IMR-90 (cell line): Measurements from ENCODE around the gene IL23R. TPM values are rescaled to one million over a fixed set of nuclear protein-coding genes. Genes with fewer than 3 reads are reported as not detected.

Experiments used
- ATAC-seq: fragments of 200-7000 bp; cut with Tn5 transposase; 2 replicates; pipeline ENCODE4 v1.9.1; 2020; ENCODE audit warnings: low read depth, mild to moderate bottlenecking, moderate library complexity
- BruUV-seq: library from RNA; stranded (reverse); fragments of 400-500 nt; replicated peaks from 2 replicates; lab custom pipeline; 2021; lab: Mats Ljungman, UMichigan
- CTCF ChIA-PET: fragments of 300-600 bp; formaldehyde crosslinking; extraction: SDS; loops from one replicate; lab custom pipeline; 2021; ENCODE audit warnings: antibody characterized with exemption; lab: Yijun Ruan, JAX
- POLR2A ChIA-PET: fragments of 300-600 bp; sonication (Branson Sonifier 250); formaldehyde crosslinking; loops from one replicate; lab custom pipeline; 2022; ENCODE audit warnings: antibody characterized with exemption; ENCODE audit not compliant: unreplicated experiment; lab: Charles Lee
- DNase-seq: peaks from one replicate; pipeline ENCODE4 v3.0.0; 2013
- H2AFZ ChIP-seq: replicated peaks from 2 replicates; pipeline ENCODE3; 2013; ENCODE audit warnings: low read length, mild to moderate bottlenecking; ENCODE audit not compliant: poor library complexity
- H2AK5ac ChIP-seq: 2 replicates; pipeline ENCODE4 v1.6.1; 2013; ENCODE audit warnings: low read depth, low read length, inconsistent platforms
- H2AK9ac ChIP-seq: replicated peaks from 2 replicates; pipeline ENCODE3; 2013; ENCODE audit warnings: mild to moderate bottlenecking, low read depth, low read length, moderate library complexity; ENCODE audit not compliant: poor library complexity
- H2BK120ac ChIP-seq: 2 replicates; pipeline ENCODE4 v1.6.1; 2013; ENCODE audit warnings: low read depth, low read length, inconsistent platforms
- H2BK15ac ChIP-seq: 3 replicates; pipeline ENCODE4 v1.6.1; 2013; ENCODE audit warnings: low read depth, low read length, inconsistent platforms
- H2BK20ac ChIP-seq: 2 replicates; pipeline ENCODE4 v1.6.1; 2013; ENCODE audit warnings: low read depth, mild to moderate bottlenecking, inconsistent platforms, low read length, moderate library complexity
- H2BK5ac ChIP-seq: 2 replicates; pipeline ENCODE4 v1.6.1; 2013; ENCODE audit warnings: mild to moderate bottlenecking, low read depth, low read length, inconsistent platforms; ENCODE audit not compliant: poor library complexity, severe bottlenecking
- H3K14ac ChIP-seq: replicated peaks from 2 replicates; pipeline ENCODE4 v1.6.1; 2013; ENCODE audit warnings: low read depth, low read length, inconsistent platforms
- H3K18ac ChIP-seq: 2 replicates; pipeline ENCODE4 v1.6.1; 2013; ENCODE audit warnings: low read depth, low read length, control low read depth
- H3K23ac ChIP-seq: 2 replicates; pipeline ENCODE4 v1.6.1; 2013; ENCODE audit warnings: low read depth, low read length, inconsistent platforms
- H3K27ac ChIP-seq: 2 replicates; pipeline ENCODE4 v1.5.1; 2013; ENCODE audit warnings: mild to moderate bottlenecking, control low read depth, low read length; ENCODE audit not compliant: insufficient read depth
- H3K27me3 ChIP-seq: 2 replicates; pipeline ENCODE4 v1.6.1; 2013; ENCODE audit warnings: low read length; ENCODE audit not compliant: control insufficient read depth, insufficient read depth
- H3K36me3 ChIP-seq: 2 replicates; pipeline ENCODE4 v1.6.1; 2013; ENCODE audit warnings: low read length, mixed read lengths; ENCODE audit not compliant: control insufficient read depth, insufficient read depth
- H3K4ac ChIP-seq: 2 replicates; pipeline ENCODE4 v1.6.1; 2013; ENCODE audit warnings: low read depth, low read length, inconsistent platforms
- H3K4me1 ChIP-seq: 2 replicates; pipeline ENCODE4 v1.6.1; 2013; ENCODE audit warnings: low read length, mixed read lengths; ENCODE audit not compliant: control insufficient read depth, insufficient read depth
- H3K4me2 ChIP-seq: 2 replicates; pipeline ENCODE4 v1.6.1; 2013; ENCODE audit warnings: low read depth, mild to moderate bottlenecking, control low read depth, low read length, moderate library complexity
- H3K4me3 ChIP-seq: 2 replicates; pipeline ENCODE4 v1.5.1; 2013; ENCODE audit warnings: low read depth, mild to moderate bottlenecking, control low read depth, low read length, moderate library complexity; ENCODE audit not compliant: insufficient read depth
- H3K56ac ChIP-seq: 2 replicates; pipeline ENCODE4 v1.6.1; 2013; ENCODE audit warnings: low read length, inconsistent platforms; ENCODE audit not compliant: insufficient read depth; ENCODE audit errors: extremely low read depth
- H3K79me1 ChIP-seq, 2 experiments: 2 replicates each; pipeline ENCODE4 v1.6.1; 2013; ENCODE audit warnings: low read length in 2 of 2, inconsistent platforms in 1 of 2, low read depth in 1 of 2
- H3K9ac ChIP-seq: 2 replicates; pipeline ENCODE4 v1.6.1; 2013; ENCODE audit warnings: low read depth, low read length, control low read depth
- H3K9me1 ChIP-seq: 2 replicates; pipeline ENCODE4 v1.6.1; 2013; ENCODE audit warnings: low read length, inconsistent platforms; ENCODE audit not compliant: insufficient read depth
- H3K9me3 ChIP-seq: 2 replicates; pipeline ENCODE4 v1.6.1; 2013; ENCODE audit warnings: low read length; ENCODE audit not compliant: control insufficient read depth, insufficient read depth
- H4K20me1 ChIP-seq: 2 replicates; pipeline ENCODE4 v1.6.1; 2013; ENCODE audit warnings: low read length, inconsistent platforms; ENCODE audit not compliant: insufficient read depth
- H4K5ac ChIP-seq: 2 replicates; pipeline ENCODE4 v1.6.1; 2013; ENCODE audit warnings: mild to moderate bottlenecking, low read depth, low read length, control low read depth
- H4K8ac ChIP-seq, 2 experiments: 2 replicates each; pipeline ENCODE4 v1.6.1; 2013; ENCODE audit warnings: low read depth in 2 of 2, low read length in 2 of 2, control low read depth in 1 of 2, inconsistent platforms in 1 of 2
- H4K91ac ChIP-seq: 2 replicates; pipeline ENCODE4 v1.6.1; 2013; ENCODE audit warnings: low read depth, low read length, inconsistent platforms; ENCODE audit not compliant: insufficient read depth
- BHLHE40 ChIP-seq: fragments of 150-350 bp; IDR thresholded peaks from 2 replicates; pipeline ENCODE4 v1.6.1; 2016; ENCODE audit warnings: mild to moderate bottlenecking, low read depth, low read length
- CEBPB ChIP-seq: IDR thresholded peaks from 2 replicates; pipeline ENCODE4 v1.6.1; 2012; ENCODE audit warnings: low read depth, low read length, improper control_type of control experiment
- CHD1 ChIP-seq: IDR thresholded peaks from 2 replicates; pipeline ENCODE4 v1.6.1; 2012; ENCODE audit warnings: low read depth, low read length, improper control_type of control experiment
- FOS ChIP-seq: fragments of 150-350 bp; IDR thresholded peaks from 2 replicates; pipeline ENCODE4 v1.6.1; 2016; ENCODE audit warnings: low read depth, low read length
- MAFK ChIP-seq: IDR thresholded peaks from 2 replicates; pipeline ENCODE4 v1.6.1; 2012; ENCODE audit warnings: low read depth, low read length, improper control_type of control experiment
- MAZ ChIP-seq: IDR thresholded peaks from 2 replicates; pipeline ENCODE4 v1.6.1; 2012; ENCODE audit warnings: low read depth, mild to moderate bottlenecking, low read length, improper control_type of control experiment, moderate library complexity, borderline replicate concordance
- MXI1 ChIP-seq: IDR thresholded peaks from 2 replicates; pipeline ENCODE4 v1.6.1; 2012; ENCODE audit warnings: low read depth, mild to moderate bottlenecking, low read length, moderate library complexity, borderline replicate concordance
- NFE2L2 ChIP-seq: fragments of 150-350 bp; IDR thresholded peaks from 2 replicates; pipeline ENCODE4 v1.6.1; 2016; ENCODE audit warnings: low read depth, mild to moderate bottlenecking, low read length
- POLR2A ChIP-seq: IDR thresholded peaks from 2 replicates; pipeline ENCODE4 v1.6.1; 2012; ENCODE audit warnings: mild to moderate bottlenecking, low read depth, low read length
- RAD21 ChIP-seq: IDR thresholded peaks from 2 replicates; pipeline ENCODE4 v1.6.1; 2012; ENCODE audit warnings: low read length, improper control_type of control experiment
- RCOR1 ChIP-seq: IDR thresholded peaks from 2 replicates; pipeline ENCODE4 v1.6.1; 2012; ENCODE audit warnings: mild to moderate bottlenecking, low read length, improper control_type of control experiment; ENCODE audit not compliant: insufficient replicate concordance
- RFX5 ChIP-seq: IDR thresholded peaks from 2 replicates; pipeline ENCODE4 v1.8.0; 2012; ENCODE audit warnings: low read depth, mild to moderate bottlenecking, low read length, moderate library complexity
- SMC3 ChIP-seq: fragments of 150-350 bp; IDR thresholded peaks from 2 replicates; pipeline ENCODE4 v1.6.1; 2016; ENCODE audit warnings: low read depth, mild to moderate bottlenecking, antibody characterized with exemption, low read length, moderate library complexity
- WGBS, 2 experiments: methylation state at CpG; one replicate each; pipeline versions ENCODE4 v1.1.5 to v1.1.7; 2013; ENCODE audit warnings: missing lambda C conversion rate in 2 of 2; ENCODE audit not compliant: insufficient read length in 1 of 2; ENCODE audit errors: extremely low coverage in 2 of 2; 5-methylcytosine and 5-hydroxymethylcytosine counted together
- dilution Hi-C: fragments of 300-500 bp; cut with HindIII; formaldehyde crosslinking; loops from one replicate; pipeline ENCODE4 v1.14.3; 2018; ENCODE audit warnings: low sequenced_read_pairs; ENCODE audit not compliant: unreplicated experiment
- in situ Hi-C: fragments of 300-500 bp; cut with MboI; formaldehyde crosslinking; loops from 3 replicates; pipeline ENCODE4 v1.14.3; 2019; ENCODE audit warnings: low sequenced_read_pairs, inconsistent platforms, mixed read lengths
- intact Hi-C: fragments of 100-400 bp; cut with micrococcal nuclease; formaldehyde crosslinking; loops from 2 replicates; pipeline ENCODE4 v1.10.0; 2022
- polyA plus RNA-seq, 3 experiments: library from polyadenylated mRNA; depleted of rRNA; stranded (reverse); fragments of >200 nt; gene quantifications; 2 replicates each; pipeline ENCODE4 v1.2.3, GENCODE V29; 2012; ENCODE audit warnings: low replicate concordance in 1 of 3
- total RNA-seq: library from RNA; depleted of rRNA; stranded (reverse); fragments of >200 nt; gene quantifications from 2 replicates; pipeline ENCODE4 v1.2.3, GENCODE V29; 2012
- TF ChIP-seq, protein P1 (sequence below): fragments of 150-350 bp; IDR thresholded peaks from 2 replicates; pipeline ENCODE4 v1.6.1; 2016; ENCODE audit warnings: low read depth, mild to moderate bottlenecking, low read length, moderate library complexity, borderline replicate concordance
- TF ChIP-seq, protein P2 (sequence below): conservative IDR thresholded peaks from 2 replicates; pipeline ENCODE4 v1.5.1; 2012; ENCODE audit warnings: mild to moderate bottlenecking, low read depth, low read length, improper control_type of control experiment
- TF ChIP-seq, protein P3 (sequence below): fragments of 150-350 bp; IDR thresholded peaks from 2 replicates; pipeline ENCODE4 v1.6.1; 2017; ENCODE audit warnings: mild to moderate bottlenecking, antibody characterized with exemption, low read length, low read depth

IL23R gene
- total and polyA plus RNA-seq, 2 of the 4 experiments (the other 2 are of a cell fraction), result not detected

DNA sequence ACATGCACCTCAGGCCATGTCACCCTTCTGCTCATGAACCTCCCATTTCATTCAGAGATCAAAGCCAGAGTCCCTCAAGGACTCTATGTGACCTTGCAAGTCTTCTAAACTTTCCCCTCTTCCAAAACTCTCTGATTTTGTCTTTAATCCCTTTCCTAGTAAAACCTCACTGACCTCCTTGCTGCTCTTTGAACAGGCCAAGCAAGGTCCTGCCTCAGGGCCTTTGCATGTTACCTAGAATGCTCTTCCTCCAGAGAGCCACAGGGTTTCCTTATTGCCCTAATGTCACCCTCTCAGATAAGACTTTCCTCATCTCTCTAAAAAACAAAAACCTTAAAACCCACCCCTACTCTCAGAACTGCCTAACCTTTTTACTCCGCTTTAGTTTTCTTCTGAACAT is 26.6 kb downstream of the IL23R start:
- no peak overlapping the region for H3K14ac ChIP-seq
- H4K20me1 ChIP-seq, result no peaks in the 10 kb centered on the region
- no peak overlapping the region for H3K4ac ChIP-seq
- H2AFZ ChIP-seq, result no peak overlapping the region
- H2AK5ac ChIP-seq, result no peak overlapping the region
- no peak overlapping the region for H3K9ac ChIP-seq
- TF ChIP-seq, protein P1, sequence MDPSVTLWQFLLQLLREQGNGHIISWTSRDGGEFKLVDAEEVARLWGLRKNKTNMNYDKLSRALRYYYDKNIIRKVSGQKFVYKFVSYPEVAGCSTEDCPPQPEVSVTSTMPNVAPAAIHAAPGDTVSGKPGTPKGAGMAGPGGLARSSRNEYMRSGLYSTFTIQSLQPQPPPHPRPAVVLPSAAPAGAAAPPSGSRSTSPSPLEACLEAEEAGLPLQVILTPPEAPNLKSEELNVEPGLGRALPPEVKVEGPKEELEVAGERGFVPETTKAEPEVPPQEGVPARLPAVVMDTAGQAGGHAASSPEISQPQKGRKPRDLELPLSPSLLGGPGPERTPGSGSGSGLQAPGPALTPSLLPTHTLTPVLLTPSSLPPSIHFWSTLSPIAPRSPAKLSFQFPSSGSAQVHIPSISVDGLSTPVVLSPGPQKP, result no peak
- TF ChIP-seq MXI1, result no peak
- no peak for TF ChIP-seq BHLHE40
- no peak for TF ChIP-seq SMC3
- no peak for TF ChIP-seq FOS
- TF ChIP-seq RAD21, result no peak
- TF ChIP-seq POLR2A, result no peak
- TF ChIP-seq, protein P2, sequence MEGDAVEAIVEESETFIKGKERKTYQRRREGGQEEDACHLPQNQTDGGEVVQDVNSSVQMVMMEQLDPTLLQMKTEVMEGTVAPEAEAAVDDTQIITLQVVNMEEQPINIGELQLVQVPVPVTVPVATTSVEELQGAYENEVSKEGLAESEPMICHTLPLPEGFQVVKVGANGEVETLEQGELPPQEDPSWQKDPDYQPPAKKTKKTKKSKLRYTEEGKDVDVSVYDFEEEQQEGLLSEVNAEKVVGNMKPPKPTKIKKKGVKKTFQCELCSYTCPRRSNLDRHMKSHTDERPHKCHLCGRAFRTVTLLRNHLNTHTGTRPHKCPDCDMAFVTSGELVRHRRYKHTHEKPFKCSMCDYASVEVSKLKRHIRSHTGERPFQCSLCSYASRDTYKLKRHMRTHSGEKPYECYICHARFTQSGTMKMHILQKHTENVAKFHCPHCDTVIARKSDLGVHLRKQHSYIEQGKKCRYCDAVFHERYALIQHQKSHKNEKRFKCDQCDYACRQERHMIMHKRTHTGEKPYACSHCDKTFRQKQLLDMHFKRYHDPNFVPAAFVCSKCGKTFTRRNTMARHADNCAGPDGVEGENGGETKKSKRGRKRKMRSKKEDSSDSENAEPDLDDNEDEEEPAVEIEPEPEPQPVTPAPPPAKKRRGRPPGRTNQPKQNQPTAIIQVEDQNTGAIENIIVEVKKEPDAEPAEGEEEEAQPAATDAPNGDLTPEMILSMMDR, result no peak
- no peak for TF ChIP-seq NFE2L2
- TF ChIP-seq RCOR1, result no peak
- TF ChIP-seq MAZ, result no peak
- TF ChIP-seq RFX5, result no peak
- TF ChIP-seq MAFK, result no peak
- no peak for TF ChIP-seq CHD1
- TF ChIP-seq, protein P3, sequence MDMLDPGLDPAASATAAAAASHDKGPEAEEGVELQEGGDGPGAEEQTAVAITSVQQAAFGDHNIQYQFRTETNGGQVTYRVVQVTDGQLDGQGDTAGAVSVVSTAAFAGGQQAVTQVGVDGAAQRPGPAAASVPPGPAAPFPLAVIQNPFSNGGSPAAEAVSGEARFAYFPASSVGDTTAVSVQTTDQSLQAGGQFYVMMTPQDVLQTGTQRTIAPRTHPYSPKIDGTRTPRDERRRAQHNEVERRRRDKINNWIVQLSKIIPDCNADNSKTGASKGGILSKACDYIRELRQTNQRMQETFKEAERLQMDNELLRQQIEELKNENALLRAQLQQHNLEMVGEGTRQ, result no peak
- TF ChIP-seq CEBPB, result no peak
- no peak overlapping the region for H2BK5ac ChIP-seq
- no peak overlapping the region for H3K18ac ChIP-seq
- H3K27ac ChIP-seq, result no peak overlapping the region
- no peak overlapping the region for H2BK20ac ChIP-seq
- intact Hi-C loops, result no loop called here
- dilution Hi-C loops, result no loop called here
- no peak overlapping the region for H2BK120ac ChIP-seq
- no peak overlapping the region for H3K4me3 ChIP-seq
- ATAC-seq (no peak), DNase-seq (no peak)
- H4K5ac ChIP-seq, result no peak overlapping the region
- H4K8ac ChIP-seq, result no peak overlapping the region
- H3K79me1 ChIP-seq, result no peaks in the 10 kb centered on the region
- 100% methylated on average over 1 of the region's 1 CpG; no CpG with 5 or more reads in 1 of the 2 experiments for WGBS, 2 experiments
- no peak overlapping the region for H3K4me2 ChIP-seq
- no peak overlapping the region for H4K91ac ChIP-seq
- H3K36me3 ChIP-seq, result no peaks in the 10 kb centered on the region
- H2BK15ac ChIP-seq, result no peak overlapping the region
- in situ Hi-C loops, result no loop called here
- peaks cover 3% of the 10 kb centered on the region; the same call in 1 of the 2 replicates for H3K27me3 ChIP-seq
- no peak overlapping the region for H2AK9ac ChIP-seq
- no peak overlapping the region for H3K56ac ChIP-seq
- H3K4me1 ChIP-seq, result peaks cover 2% of the 10 kb centered on the region; the same call in 1 of the 2 replicates
- BruUV-seq, result no TSS peak
- peaks cover 3% of the 10 kb centered on the region; the same call in 1 of the 2 replicates for H3K9me1 ChIP-seq
- H3K23ac ChIP-seq, result no peak overlapping the region
- no peaks in the 10 kb centered on the region for H3K9me3 ChIP-seq
- ChIA-PET CTCF (no interaction called here), POLR2A (no interaction called here)
